H1 (cell line): ENCODE measurements around the gene MPPE1. TPM values are rescaled to one million over a fixed set of nuclear protein-coding genes. Genes with fewer than 3 reads are reported as not detected.

Experiments
- CTCF ChIA-PET: fragments of 300-600 bp; sonication (Branson Sonifier 250); formaldehyde crosslinking; loops from one replicate; lab custom pipeline; 2021; ENCODE audit not compliant: partially characterized antibody; lab: Charles Lee
- POLR2A ChIA-PET: fragments of 300-600 bp; sonication (Branson Sonifier 250); formaldehyde crosslinking; loops from one replicate; lab custom pipeline; 2021; ENCODE audit warnings: inconsistent platforms; ENCODE audit not compliant: partially characterized antibody; lab: Charles Lee
- DNase-seq, 2 experiments: peaks; one replicate each; pipeline versions ENCODE4 v3.0.0 to v3.0.0-alpha.2; 2010 to 2022; ENCODE audit warnings: low spot score in 2 of 2, low read depth in 1 of 2, mixed read lengths in 1 of 2
- FAIRE-seq: peaks from 2 replicates; lab custom pipeline; 2011; peaks lifted over from hg19 to GRCh38; lab: Jason Lieb, UNC
- H2AFZ ChIP-seq: 2 replicates; pipeline ENCODE4 v1.8.1; 2012; ENCODE audit warnings: low read length, inconsistent platforms
- H2AK5ac ChIP-seq: 2 replicates; pipeline ENCODE4 v1.6.1; 2013; ENCODE audit warnings: low read depth, low read length
- H2BK120ac ChIP-seq: replicated peaks from 2 replicates; pipeline ENCODE3; 2013; ENCODE audit warnings: low read depth, low read length, inconsistent platforms
- H2BK12ac ChIP-seq: 2 replicates; pipeline ENCODE4 v1.6.1; 2013; ENCODE audit warnings: low read depth, low read length
- H2BK15ac ChIP-seq: 2 replicates; pipeline ENCODE4 v1.6.1; 2013; ENCODE audit warnings: low read length
- H2BK20ac ChIP-seq: 2 replicates; pipeline ENCODE4 v1.6.1; 2013; ENCODE audit warnings: low read length
- H2BK5ac ChIP-seq: 2 replicates; pipeline ENCODE4 v1.6.1; 2013; ENCODE audit warnings: low read depth, low read length
- H3K14ac ChIP-seq: 2 replicates; pipeline ENCODE4 v1.6.1; 2013; ENCODE audit warnings: inconsistent platforms; ENCODE audit not compliant: insufficient read length
- H3K18ac ChIP-seq: 2 replicates; pipeline ENCODE4 v1.6.1; 2013; ENCODE audit warnings: low read length; ENCODE audit errors: extremely low read depth
- H3K23ac ChIP-seq: 2 replicates; pipeline ENCODE4 v1.6.1; 2013; ENCODE audit warnings: inconsistent platforms; ENCODE audit not compliant: insufficient read length
- H3K23me2 ChIP-seq: 2 replicates; pipeline ENCODE4 v1.6.1; 2013; ENCODE audit warnings: low read depth, low read length
- H3K27ac ChIP-seq: 2 replicates; pipeline ENCODE4 v1.6.1; 2011; ENCODE audit warnings: low read depth, low read length, inconsistent platforms
- H3K27me3 ChIP-seq, 4 experiments: replicated peaks in 1 of 4; 1 replicate in 1 of 4; 2 replicates in 3 of 4; pipeline versions ENCODE4 v1.6.1 to v1.8.1; 2011 to 2013; ENCODE audit warnings: low read length in 3 of 4, mild to moderate bottlenecking in 3 of 4, inconsistent platforms in 2 of 4, mixed read lengths in 2 of 4, moderate library complexity in 1 of 4; ENCODE audit not compliant: control insufficient read depth in 3 of 4, insufficient read depth in 3 of 4; ENCODE audit errors: extremely low read depth in 1 of 4
- H3K36me3 ChIP-seq, 4 experiments: 2 replicates each; pipeline versions ENCODE4 v1.6.1 to v1.8.1; 2011 to 2013; ENCODE audit warnings: mild to moderate bottlenecking in 4 of 4, low read length in 3 of 4, moderate library complexity in 2 of 4, control low read depth in 1 of 4, inconsistent platforms in 1 of 4; ENCODE audit not compliant: insufficient read depth in 4 of 4, control insufficient read depth in 2 of 4
- H3K4ac ChIP-seq: replicated peaks from 2 replicates; pipeline ENCODE3; 2013; ENCODE audit warnings: low read length, low read depth, mixed read lengths, inconsistent platforms; ENCODE audit not compliant: insufficient read length
- H3K4me1 ChIP-seq, 4 experiments: replicated peaks in 1 of 4; 1 replicate in 1 of 4; 2 replicates in 3 of 4; pipeline versions ENCODE4 v1.6.1 to v1.8.1; 2011 to 2013; ENCODE audit warnings: low read length in 3 of 4, inconsistent platforms in 2 of 4, mixed read lengths in 1 of 4; ENCODE audit not compliant: insufficient read depth in 4 of 4, control insufficient read depth in 3 of 4
- H3K4me2 ChIP-seq, 2 experiments: 2 replicates each; pipeline versions ENCODE4 v1.6.1 to v1.8.1; 2011 to 2013; ENCODE audit warnings: low read depth in 2 of 2, low read length in 2 of 2, control low read depth in 1 of 2, inconsistent platforms in 1 of 2, mild to moderate bottlenecking in 1 of 2; ENCODE audit not compliant: insufficient read depth in 1 of 2
- H3K4me3 ChIP-seq, 4 experiments: fragments of 200-600, 300-600 bp in 1 of 4; sonication (generic), shearing (Covaris generic), sonication (Bioruptor Twin) in 1 of 4; 2 replicates each; pipeline versions ENCODE4 v1.5.1 to v1.8.1; 2011 to 2016; ENCODE audit warnings: low read length in 4 of 4, low read depth in 3 of 4, control low read depth in 2 of 4, inconsistent platforms in 2 of 4, mild to moderate bottlenecking in 2 of 4, mixed read lengths in 1 of 4, moderate library complexity in 1 of 4; ENCODE audit not compliant: insufficient read depth in 2 of 4; ENCODE audit errors: extremely low read depth in 1 of 4
- H3K56ac ChIP-seq: replicated peaks from 2 replicates; pipeline ENCODE3; 2013; ENCODE audit warnings: low read depth, mild to moderate bottlenecking, mixed read lengths, low read length, inconsistent platforms; ENCODE audit not compliant: insufficient read length
- H3K79me1 ChIP-seq: 2 replicates; pipeline ENCODE4 v1.6.1; 2013; ENCODE audit warnings: low read depth, low read length, control low read depth
- H3K79me2 ChIP-seq, 2 experiments: 2 replicates each; pipeline versions ENCODE4 v1.6.1 to v1.8.1; 2012 to 2013; ENCODE audit warnings: low read length in 2 of 2, mild to moderate bottlenecking in 2 of 2, inconsistent platforms in 1 of 2; ENCODE audit not compliant: insufficient read depth in 2 of 2, control insufficient read depth in 1 of 2
- H3K9ac ChIP-seq, 4 experiments: replicated peaks in 1 of 4; 1 replicate in 1 of 4; 2 replicates in 3 of 4; pipeline versions ENCODE4 v1.6.1 to v1.8.1; 2011 to 2013; ENCODE audit warnings: low read depth in 3 of 4, low read length in 3 of 4, control low read depth in 2 of 4, mild to moderate bottlenecking in 2 of 4, moderate library complexity in 2 of 4, inconsistent platforms in 1 of 4; ENCODE audit errors: extremely low read depth in 1 of 4
- H3K9me3 ChIP-seq, 2 experiments: 2 replicates each; pipeline versions ENCODE4 v1.6.1 to v1.8.1; 2012 to 2013; ENCODE audit warnings: mild to moderate bottlenecking in 2 of 2, moderate library complexity in 2 of 2, control low read depth in 1 of 2, inconsistent platforms in 1 of 2, low read depth in 1 of 2, low read length in 1 of 2, mixed read lengths in 1 of 2; ENCODE audit not compliant: insufficient read depth in 2 of 2
- H4K20me1 ChIP-seq, 2 experiments: replicated peaks in 1 of 2; 2 replicates each; pipeline versions ENCODE3 to v1.8.1; 2011 to 2013; ENCODE audit warnings: inconsistent platforms in 2 of 2, low read length in 2 of 2, mild to moderate bottlenecking in 1 of 2; ENCODE audit not compliant: insufficient read depth in 2 of 2, control insufficient read depth in 1 of 2
- H4K5ac ChIP-seq: 2 replicates; pipeline ENCODE4 v1.6.1; 2013; ENCODE audit warnings: low read length, low read depth, mixed read lengths, inconsistent platforms; ENCODE audit not compliant: insufficient read length
- H4K8ac ChIP-seq: 2 replicates; pipeline ENCODE4 v1.8.0; 2013; ENCODE audit warnings: mild to moderate bottlenecking, moderate library complexity, low read length, inconsistent platforms; ENCODE audit not compliant: insufficient read depth; ENCODE audit errors: extremely low read depth
- H4K91ac ChIP-seq: replicated peaks from 2 replicates; pipeline ENCODE3; 2013; ENCODE audit warnings: low read length, mixed read lengths, inconsistent platforms; ENCODE audit not compliant: insufficient read length
- GABPA ChIP-seq: IDR thresholded peaks from 2 replicates; pipeline ENCODE4 v1.6.1; 2011; ENCODE audit warnings: mild to moderate bottlenecking, low read length, moderate library complexity, borderline replicate concordance; ENCODE audit not compliant: insufficient read depth
- POU5F1 ChIP-seq: IDR thresholded peaks from 2 replicates; pipeline ENCODE4 v1.6.1; 2011; ENCODE audit warnings: low read depth, mild to moderate bottlenecking, low read length, moderate library complexity
- RFX5 ChIP-seq: IDR thresholded peaks from 2 replicates; pipeline ENCODE4 v1.6.1; 2011; ENCODE audit warnings: low read depth, low read length, improper control_type of control experiment, borderline replicate concordance
- WGBS, 2 experiments: shearing (Covaris generic) in 1 of 2; methylation state at CpG; one replicate each; pipeline versions ENCODE4 v1.1.6 to v1.1.7; 2013 to 2015; ENCODE audit warnings: low lambda C conversion rate in 2 of 2, mixed read lengths in 2 of 2, inconsistent platforms in 1 of 2, low coverage in 1 of 2, missing lambda C conversion rate in 1 of 2; ENCODE audit not compliant: insufficient replicate concordance in 2 of 2, insufficient coverage in 1 of 2, insufficient read length in 1 of 2; ENCODE audit errors: extremely low coverage in 1 of 2, missing lambda C conversion rate in 1 of 2; 5-methylcytosine and 5-hydroxymethylcytosine counted together
- polyA plus RNA-seq, 7 experiments: library from polyadenylated mRNA; depleted of rRNA in 3 of 7; stranded (reverse) in 5 of 7; unstranded in 2 of 7; fragments of >200 nt in 5 of 7; fragments of 200-250 nt in 2 of 7; gene quantifications; 1 replicate in 5 of 7; 2 replicates in 1 of 7; 4 replicates in 1 of 7; pipeline versions ENCODE4 v1.2.1 to v1.2.3, GENCODE V29; 2011 to 2013; ENCODE audit warnings: missing spikeins in 2 of 7, mixed read lengths in 2 of 7
- total RNA-seq: library from RNA; stranded (reverse); fragmentation: NEBNext Ultra II Directional; extraction: Animal tissue kit (Norgen Biotek cat#: 25700); gene quantifications from 2 replicates; pipeline ENCODE4 v1.2.1, GENCODE V29; 2021

Gene MPPE1
- total and polyA plus RNA-seq, 2 of the 8 experiments (the other 6 are each of a cell fraction or from before 2014, with no cell fraction given): 13.7 to 20.9 TPM

DNA sequence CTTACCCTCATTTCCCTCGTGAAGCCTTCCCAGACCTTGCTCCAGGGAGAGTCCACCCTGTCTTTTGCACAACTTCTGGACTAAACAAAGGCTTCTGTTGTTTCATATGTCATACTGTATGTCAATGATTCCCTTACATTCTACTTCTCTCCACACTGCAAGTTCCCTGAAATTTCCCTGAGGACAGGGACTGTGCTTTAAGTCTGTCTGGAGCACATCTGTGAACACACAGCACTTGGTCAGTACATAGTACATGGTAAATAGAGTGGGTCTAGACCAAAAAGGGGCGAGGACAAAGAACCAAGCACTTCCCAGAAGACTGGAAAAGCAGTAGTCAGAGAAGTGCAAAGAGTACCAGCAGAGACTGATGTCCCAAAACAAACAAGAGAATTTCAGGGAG, 49.5 kb upstream of the MPPE1 start:
- H3K23me2 ChIP-seq: no peaks in the 10 kb centered on the region
- ChIA-PET CTCF (interaction anchor here (0.6 to 22.3 kb wide), 3 partner anchors 25 to 46 kb away, joined by 4 to 471 read pairs (median 4); no protein-coding TSS in a partner anchor), POLR2A (interaction anchor here (4.7 kb wide), 1 partner anchor 24 kb away, joined by 27 read pairs; the partner anchor contains the start of gene IMPA2)
- no peak overlapping the region for H3K4me2 ChIP-seq
- H2BK20ac ChIP-seq: peak overlapping the region; percentile 86; the same call in 1 of the 2 replicates
- no peak overlapping the region for H3K56ac ChIP-seq
- no peak overlapping the region for H4K91ac ChIP-seq
- H3K27me3 ChIP-seq: no peaks in the 10 kb centered on the region
- no peak overlapping the region for H4K8ac ChIP-seq
- no peak overlapping the region for H2BK120ac ChIP-seq
- H2BK5ac ChIP-seq: no peak overlapping the region
- no peak overlapping the region for H3K14ac ChIP-seq
- H3K36me3 ChIP-seq: no peaks in the 10 kb centered on the region
- H3K4ac ChIP-seq: no peak overlapping the region
- H2AK5ac ChIP-seq: peak overlapping the region; percentile 82; the same call in 1 of the 2 replicates
- no peak overlapping the region for H2BK15ac ChIP-seq
- peaks cover 0 to 7% of the 10 kb centered on the region in 2 experiments; a peak in 1 of 4 replicates for H3K9me3 ChIP-seq
- no peak overlapping the region for H3K27ac ChIP-seq
- H2AFZ ChIP-seq: no peak overlapping the region
- no peak for DNase-seq
- no peak overlapping the region for H3K23ac ChIP-seq
- H3K4me3 ChIP-seq: no peak overlapping the region
- no peaks in the 10 kb centered on the region for H3K79me2 ChIP-seq
- FAIRE-seq: no peak
- H3K4me1 ChIP-seq: peaks cover 0 to 5% (median 3%) of the 10 kb centered on the region in 4 experiments; a peak in 4 of 7 replicates
- WGBS, 2 experiments: 88% methylated on average over 2 of the region's 2 CpGs; no CpG with 5 or more reads in 1 of the 2 experiments
- TF ChIP-seq POU5F1 (no peak), GABPA (no peak), RFX5 (no peak)
- no peak overlapping the region for H3K9ac ChIP-seq
- H4K5ac ChIP-seq: no peak overlapping the region
- no peak overlapping the region for H3K18ac ChIP-seq
- no peaks in the 10 kb centered on the region for H4K20me1 ChIP-seq
- peak overlapping the region; percentile 75; the same call in 1 of the 2 replicates for H2BK12ac ChIP-seq
- H3K79me1 ChIP-seq: no peaks in the 10 kb centered on the region
